ENCODE measurements around the gene A4GNT.
"Not testable (repeated sequence)": the region's sequence is repeated elsewhere in the genome, so short reads cannot be mapped to it uniquely, and the experiment has no call there.

The A4GNT gene

DNA sequence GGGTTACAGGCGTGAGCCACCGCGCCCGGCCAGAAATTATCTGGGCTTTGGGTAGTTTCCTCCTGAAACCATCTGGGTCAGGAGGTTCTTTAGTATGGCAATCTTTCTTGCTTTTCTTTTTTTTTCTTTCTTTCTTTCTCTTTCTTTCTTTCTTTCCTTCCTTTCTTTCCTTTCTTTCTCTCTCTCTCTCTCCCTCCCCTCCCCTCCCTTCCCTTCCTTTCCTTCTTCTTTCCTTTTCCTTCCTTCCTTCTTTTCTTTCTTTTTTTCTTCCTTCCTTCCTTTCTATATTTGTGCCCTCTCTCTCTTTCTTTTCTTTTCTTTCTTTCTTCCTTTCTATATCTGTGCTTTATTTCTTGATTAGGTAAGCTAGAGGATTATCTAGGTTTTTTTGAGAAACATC, 25.6 kb upstream of the A4GNT start:
- Histone ChIP-seq H3K4me1 (ENCODE audit: insufficient read depth, low read length, poor library complexity, severe bottlenecking) (no peaks in the 10 kb centered on the region), H2AFZ (ENCODE audit: low read length) (no peak overlapping the region)

GRCh38 chr3:138154534-138154933, 22.3 kb upstream of the A4GNT start:
- no peak overlapping the region for H3K9ac ChIP-seq (ENCODE audit: low read depth, low read length, poor library complexity, severe bottlenecking)
- H3K9me3 ChIP-seq (ENCODE audit: insufficient read depth, low read depth, low read length): no peaks in the 10 kb centered on the region
- H3K79me2 ChIP-seq (ENCODE audit: insufficient read depth, low read length): no peaks in the 10 kb centered on the region
- H3F3A ChIP-seq (ENCODE audit: low read depth): no peaks in the 10 kb centered on the region
- H3K9me2 ChIP-seq (replicated peaks; ENCODE audit: low read depth, low read length): no peaks in the 10 kb centered on the region
- no peaks in the 10 kb centered on the region for H4K20me1 ChIP-seq (ENCODE audit: insufficient read depth, low read length, poor library complexity, severe bottlenecking)
- no peak overlapping the region for H2AFZ ChIP-seq (ENCODE audit: low read length)
- H3K36me3 ChIP-seq (ENCODE audit: insufficient read depth, low read length): no peaks in the 10 kb centered on the region
- no peak overlapping the region for H3K4me3 ChIP-seq (ENCODE audit: low read length, poor library complexity, severe bottlenecking)
- TF ChIP-seq, protein P1, sequence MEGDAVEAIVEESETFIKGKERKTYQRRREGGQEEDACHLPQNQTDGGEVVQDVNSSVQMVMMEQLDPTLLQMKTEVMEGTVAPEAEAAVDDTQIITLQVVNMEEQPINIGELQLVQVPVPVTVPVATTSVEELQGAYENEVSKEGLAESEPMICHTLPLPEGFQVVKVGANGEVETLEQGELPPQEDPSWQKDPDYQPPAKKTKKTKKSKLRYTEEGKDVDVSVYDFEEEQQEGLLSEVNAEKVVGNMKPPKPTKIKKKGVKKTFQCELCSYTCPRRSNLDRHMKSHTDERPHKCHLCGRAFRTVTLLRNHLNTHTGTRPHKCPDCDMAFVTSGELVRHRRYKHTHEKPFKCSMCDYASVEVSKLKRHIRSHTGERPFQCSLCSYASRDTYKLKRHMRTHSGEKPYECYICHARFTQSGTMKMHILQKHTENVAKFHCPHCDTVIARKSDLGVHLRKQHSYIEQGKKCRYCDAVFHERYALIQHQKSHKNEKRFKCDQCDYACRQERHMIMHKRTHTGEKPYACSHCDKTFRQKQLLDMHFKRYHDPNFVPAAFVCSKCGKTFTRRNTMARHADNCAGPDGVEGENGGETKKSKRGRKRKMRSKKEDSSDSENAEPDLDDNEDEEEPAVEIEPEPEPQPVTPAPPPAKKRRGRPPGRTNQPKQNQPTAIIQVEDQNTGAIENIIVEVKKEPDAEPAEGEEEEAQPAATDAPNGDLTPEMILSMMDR (conservative IDR thresholded peaks at IDR 0.05; ENCODE audit: low read length): no peak
- TF ChIP-seq EZH2phosphoT487 (IDR thresholded peaks at IDR 0.05; ENCODE audit: borderline replicate concordance): no peak
- no peaks in the 10 kb centered on the region for H3K4me1 ChIP-seq (ENCODE audit: insufficient read depth, low read length, poor library complexity, severe bottlenecking)
- H3K4me2 ChIP-seq (ENCODE audit: low read depth, low read length, poor library complexity, severe bottlenecking): no peak overlapping the region
- H3K27me3 ChIP-seq (ENCODE audit: insufficient read depth, low read length, poor library complexity, severe bottlenecking): no peaks in the 10 kb centered on the region

More for the DNA sequence above, 25.6 kb upstream of the A4GNT start:
- no peaks in the 10 kb centered on the region for H3K9me2 ChIP-seq (replicated peaks; ENCODE audit: low read depth, low read length)
- H3K79me2 ChIP-seq (ENCODE audit: insufficient read depth, low read length): no peaks in the 10 kb centered on the region
- H3K9me3 ChIP-seq (ENCODE audit: insufficient read depth, low read depth, low read length): no peaks in the 10 kb centered on the region
- H3K36me3 ChIP-seq (ENCODE audit: insufficient read depth, low read length): peaks cover 23% of the 10 kb centered on the region; the same call in 1 of the 2 replicates
- no peak overlapping the region for H3K4me3 ChIP-seq (ENCODE audit: low read length, poor library complexity, severe bottlenecking)
- no peak for TF ChIP-seq EZH2phosphoT487 (IDR thresholded peaks at IDR 0.05; ENCODE audit: borderline replicate concordance)
- H4K20me1 ChIP-seq (ENCODE audit: insufficient read depth, low read length, poor library complexity, severe bottlenecking): no peaks in the 10 kb centered on the region
- H3K27me3 ChIP-seq (ENCODE audit: insufficient read depth, low read length, poor library complexity, severe bottlenecking): no peaks in the 10 kb centered on the region
- H3K9ac ChIP-seq (ENCODE audit: low read depth, low read length, poor library complexity, severe bottlenecking): no peak overlapping the region
- H3F3A ChIP-seq (ENCODE audit: low read depth): no peaks in the 10 kb centered on the region
- H3K4me2 ChIP-seq (ENCODE audit: low read depth, low read length, poor library complexity, severe bottlenecking): no peak overlapping the region

GRCh38 chr3:138148503-138148902, 16.3 kb upstream of the A4GNT start:
- Histone ChIP-seq H3K4me3 (ENCODE audit: low read length, poor library complexity, severe bottlenecking) (no peak overlapping the region), H3K9me2 (replicated peaks; ENCODE audit: low read depth, low read length) (no peaks in the 10 kb centered on the region), H3F3A (ENCODE audit: low read depth) (no peaks in the 10 kb centered on the region), H3K27me3 (ENCODE audit: insufficient read depth, low read length, poor library complexity, severe bottlenecking) (no peaks in the 10 kb centered on the region), H3K4me1 (ENCODE audit: insufficient read depth, low read length, poor library complexity, severe bottlenecking) (no peaks in the 10 kb centered on the region), H3K79me2 (ENCODE audit: insufficient read depth, low read length) (no peaks in the 10 kb centered on the region), H3K9ac (ENCODE audit: low read depth, low read length, poor library complexity, severe bottlenecking) (no peak overlapping the region), H2AFZ (ENCODE audit: low read length) (no peak overlapping the region), H3K9me3 (ENCODE audit: insufficient read depth, low read depth, low read length) (no peaks in the 10 kb centered on the region), H4K20me1 (ENCODE audit: insufficient read depth, low read length, poor library complexity, severe bottlenecking) (no peaks in the 10 kb centered on the region), H3K4me2 (ENCODE audit: low read depth, low read length, poor library complexity, severe bottlenecking) (no peak overlapping the region), H3K36me3 (ENCODE audit: insufficient read depth, low read length) (no peaks in the 10 kb centered on the region)
- TF ChIP-seq, protein P1 (conservative IDR thresholded peaks at IDR 0.05; ENCODE audit: low read length): no peak
- TF ChIP-seq EZH2phosphoT487 (IDR thresholded peaks at IDR 0.05; ENCODE audit: borderline replicate concordance): no peak

DNA sequence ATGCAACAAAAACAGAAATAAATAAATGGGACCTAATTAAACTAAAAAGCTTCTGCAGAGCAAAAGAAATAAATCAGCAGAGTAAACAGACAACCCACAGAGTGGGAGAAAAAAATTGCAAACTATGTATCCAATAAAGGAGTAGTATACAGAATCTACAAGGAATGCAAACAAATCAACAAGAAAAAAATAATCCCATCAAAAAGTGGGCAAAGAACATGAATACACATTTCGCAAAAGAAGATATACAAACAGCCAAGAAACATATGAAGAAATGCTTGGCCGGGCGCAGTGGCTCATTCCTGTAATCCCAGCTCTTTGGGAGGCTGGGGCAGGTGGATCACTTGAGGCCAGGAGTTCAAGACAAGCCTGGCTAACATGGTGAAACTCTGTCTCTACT, 10.0 kb upstream of the A4GNT start:
- H3F3A ChIP-seq (ENCODE audit: low read depth); H3K36me3 ChIP-seq (ENCODE audit: insufficient read depth, low read length); H4K20me1 ChIP-seq (ENCODE audit: insufficient read depth, low read length, poor library complexity, severe bottlenecking); H3K9ac ChIP-seq (ENCODE audit: low read depth, low read length, poor library complexity, severe bottlenecking); H3K4me2 ChIP-seq (ENCODE audit: low read depth, low read length, poor library complexity, severe bottlenecking); H2AFZ ChIP-seq (ENCODE audit: low read length); H3K79me2 ChIP-seq (ENCODE audit: insufficient read depth, low read length); H3K4me3 ChIP-seq (ENCODE audit: low read length, poor library complexity, severe bottlenecking); H3K9me2 ChIP-seq (replicated peaks; ENCODE audit: low read depth, low read length); H3K27me3 ChIP-seq (ENCODE audit: insufficient read depth, low read length, poor library complexity, severe bottlenecking); H3K9me3 ChIP-seq (ENCODE audit: insufficient read depth, low read depth, low read length): not testable (repeated sequence)
- H3K4me1 ChIP-seq (ENCODE audit: insufficient read depth, low read length, poor library complexity, severe bottlenecking): peaks cover 13% of the 10 kb centered on the region

All from Loucy (cell line).